HL-60 (cell line): ENCODE results near the gene C4orf17.

Source experiments
- DNase-seq, 2 experiments: peaks; one replicate each; pipeline ENCODE4 v3.0.0-alpha.2; 2010 to 2020; ENCODE audit warnings: low read depth in 1 of 2, low spot score in 1 of 2
- H3K27ac ChIP-seq: fragments of 250-450 bp; sonication (Bioruptor Pico); replicated peaks from 2 replicates; pipeline ENCODE4 v1.5.1; 2020; ENCODE audit warnings: mild to moderate bottlenecking, moderate library complexity
- H3K27me3 ChIP-seq: fragments of 250-450 bp; sonication (Bioruptor Pico); 2 replicates; pipeline ENCODE4 v1.5.1; 2021; ENCODE audit warnings: mild to moderate bottlenecking, moderate library complexity; ENCODE audit not compliant: insufficient read depth, poor library complexity, severe bottlenecking
- H3K4me3 ChIP-seq: replicated peaks from 2 replicates; pipeline ENCODE4 v1.5.1; 2011; ENCODE audit warnings: mild to moderate bottlenecking, control low read depth, low read length; ENCODE audit not compliant: insufficient read depth
- GABPA ChIP-seq: IDR thresholded peaks from 2 replicates; pipeline ENCODE4 v1.6.1; 2012; ENCODE audit warnings: low read depth
- POLR2AphosphoS5 ChIP-seq: IDR thresholded peaks from 2 replicates; pipeline ENCODE4 v1.6.1; 2012; ENCODE audit warnings: low read depth
- SPI1 ChIP-seq: IDR thresholded peaks from 2 replicates; pipeline ENCODE4 v1.6.1; 2012; ENCODE audit warnings: low read depth, mild to moderate bottlenecking, borderline replicate concordance
- TF ChIP-seq, protein P1 (sequence below): IDR thresholded peaks from one replicate; pipeline ENCODE4 v1.5.1; 2011; ENCODE audit warnings: low read length, control low read depth, inconsistent platforms; ENCODE audit not compliant: insufficient read depth
- TF ChIP-seq, protein P2 (sequence below): IDR thresholded peaks from 2 replicates; pipeline ENCODE4 v1.6.1; 2012; ENCODE audit warnings: low read depth; ENCODE audit not compliant: insufficient replicate concordance

The C4orf17 gene

DNA sequence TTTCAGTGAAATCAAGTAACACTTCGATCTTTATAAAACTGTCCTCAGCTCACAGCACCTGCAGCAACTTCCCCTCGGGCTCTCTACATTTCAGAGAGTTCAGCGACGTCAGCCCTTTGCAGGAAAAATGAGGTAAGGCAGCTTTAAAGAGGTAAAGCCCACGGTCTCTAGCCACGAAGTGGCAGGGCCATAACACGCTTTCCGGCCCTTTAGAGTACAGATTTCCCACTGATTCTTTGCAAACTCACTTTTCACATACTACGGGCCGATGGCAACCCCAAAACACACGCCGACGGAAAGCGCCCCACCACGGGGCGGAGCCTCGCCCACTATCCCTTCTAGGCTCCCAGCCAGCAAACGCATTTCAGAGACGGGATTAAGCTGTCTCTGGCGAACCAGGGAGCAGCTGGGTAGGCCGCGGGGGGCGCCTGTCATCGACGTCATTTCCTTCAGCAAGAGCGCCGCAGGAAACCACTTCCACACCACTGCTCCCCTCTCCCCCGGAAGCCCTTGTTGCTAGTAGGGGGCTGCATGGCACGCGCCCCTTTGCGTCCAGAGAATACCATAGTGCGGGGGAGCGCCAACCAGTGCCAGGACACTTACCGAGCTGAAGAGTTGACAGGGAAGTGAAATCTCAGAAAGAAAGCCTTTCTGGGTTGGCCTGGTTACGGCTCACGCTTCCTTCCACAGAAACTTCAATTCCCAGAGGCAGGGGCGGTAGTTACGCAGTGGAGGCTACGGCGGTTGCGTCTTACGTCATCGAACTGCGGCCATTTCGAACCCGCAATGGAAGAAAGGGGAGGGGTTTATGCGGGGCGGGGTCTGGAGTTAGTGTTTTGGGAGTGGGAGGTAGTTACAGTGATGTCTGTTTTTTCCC is 52.7 kb downstream of the C4orf17 start, which contains the start of gene TRMT10A:
TSS of gene TRMT10A (minus strand) at position 730 of the 877 bp plus-strand sequence. CDS start 4,701 bp downstream, outside the sequence.
- H3K4me3 ChIP-seq, result peak within 1 kb of the TSS; percentile 53
- TF ChIP-seq, protein P1, sequence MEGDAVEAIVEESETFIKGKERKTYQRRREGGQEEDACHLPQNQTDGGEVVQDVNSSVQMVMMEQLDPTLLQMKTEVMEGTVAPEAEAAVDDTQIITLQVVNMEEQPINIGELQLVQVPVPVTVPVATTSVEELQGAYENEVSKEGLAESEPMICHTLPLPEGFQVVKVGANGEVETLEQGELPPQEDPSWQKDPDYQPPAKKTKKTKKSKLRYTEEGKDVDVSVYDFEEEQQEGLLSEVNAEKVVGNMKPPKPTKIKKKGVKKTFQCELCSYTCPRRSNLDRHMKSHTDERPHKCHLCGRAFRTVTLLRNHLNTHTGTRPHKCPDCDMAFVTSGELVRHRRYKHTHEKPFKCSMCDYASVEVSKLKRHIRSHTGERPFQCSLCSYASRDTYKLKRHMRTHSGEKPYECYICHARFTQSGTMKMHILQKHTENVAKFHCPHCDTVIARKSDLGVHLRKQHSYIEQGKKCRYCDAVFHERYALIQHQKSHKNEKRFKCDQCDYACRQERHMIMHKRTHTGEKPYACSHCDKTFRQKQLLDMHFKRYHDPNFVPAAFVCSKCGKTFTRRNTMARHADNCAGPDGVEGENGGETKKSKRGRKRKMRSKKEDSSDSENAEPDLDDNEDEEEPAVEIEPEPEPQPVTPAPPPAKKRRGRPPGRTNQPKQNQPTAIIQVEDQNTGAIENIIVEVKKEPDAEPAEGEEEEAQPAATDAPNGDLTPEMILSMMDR, result no peak
- peak; percentile 47; the same call in 1 of the 2 replicates for TF ChIP-seq SPI1
- TF ChIP-seq, protein P2, sequence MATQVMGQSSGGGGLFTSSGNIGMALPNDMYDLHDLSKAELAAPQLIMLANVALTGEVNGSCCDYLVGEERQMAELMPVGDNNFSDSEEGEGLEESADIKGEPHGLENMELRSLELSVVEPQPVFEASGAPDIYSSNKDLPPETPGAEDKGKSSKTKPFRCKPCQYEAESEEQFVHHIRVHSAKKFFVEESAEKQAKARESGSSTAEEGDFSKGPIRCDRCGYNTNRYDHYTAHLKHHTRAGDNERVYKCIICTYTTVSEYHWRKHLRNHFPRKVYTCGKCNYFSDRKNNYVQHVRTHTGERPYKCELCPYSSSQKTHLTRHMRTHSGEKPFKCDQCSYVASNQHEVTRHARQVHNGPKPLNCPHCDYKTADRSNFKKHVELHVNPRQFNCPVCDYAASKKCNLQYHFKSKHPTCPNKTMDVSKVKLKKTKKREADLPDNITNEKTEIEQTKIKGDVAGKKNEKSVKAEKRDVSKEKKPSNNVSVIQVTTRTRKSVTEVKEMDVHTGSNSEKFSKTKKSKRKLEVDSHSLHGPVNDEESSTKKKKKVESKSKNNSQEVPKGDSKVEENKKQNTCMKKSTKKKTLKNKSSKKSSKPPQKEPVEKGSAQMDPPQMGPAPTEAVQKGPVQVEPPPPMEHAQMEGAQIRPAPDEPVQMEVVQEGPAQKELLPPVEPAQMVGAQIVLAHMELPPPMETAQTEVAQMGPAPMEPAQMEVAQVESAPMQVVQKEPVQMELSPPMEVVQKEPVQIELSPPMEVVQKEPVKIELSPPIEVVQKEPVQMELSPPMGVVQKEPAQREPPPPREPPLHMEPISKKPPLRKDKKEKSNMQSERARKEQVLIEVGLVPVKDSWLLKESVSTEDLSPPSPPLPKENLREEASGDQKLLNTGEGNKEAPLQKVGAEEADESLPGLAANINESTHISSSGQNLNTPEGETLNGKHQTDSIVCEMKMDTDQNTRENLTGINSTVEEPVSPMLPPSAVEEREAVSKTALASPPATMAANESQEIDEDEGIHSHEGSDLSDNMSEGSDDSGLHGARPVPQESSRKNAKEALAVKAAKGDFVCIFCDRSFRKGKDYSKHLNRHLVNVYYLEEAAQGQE, result peak; percentile 67
- peak; percentile 90 for TF ChIP-seq GABPA
- peak; percentile 91 for TF ChIP-seq POLR2AphosphoS5
- H3K27me3 ChIP-seq, result no peaks in the 10 kb centered on the region
- peak; percentile 83 to 97 for DNase-seq
- peak within 1 kb of the TSS; percentile 95 for H3K27ac ChIP-seq

DNA sequence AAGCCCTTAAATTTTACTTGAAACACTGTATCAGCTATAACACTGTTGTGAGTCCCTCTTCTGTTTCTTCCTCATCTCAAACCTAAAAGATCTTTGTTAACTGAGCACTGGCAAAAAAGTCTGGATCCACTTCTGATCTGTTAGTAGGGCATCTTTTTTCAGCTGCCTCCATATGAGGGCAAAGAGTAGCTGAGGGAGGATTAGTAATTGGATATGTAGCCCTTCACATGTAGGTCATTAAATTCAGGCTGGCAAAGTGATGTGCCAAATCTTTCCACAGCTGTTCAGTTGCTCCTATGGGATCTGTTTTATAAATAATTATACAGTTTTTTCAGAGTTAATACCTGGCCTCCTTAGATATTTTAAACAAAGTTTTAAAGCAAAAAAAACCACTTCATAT is 54.1 kb downstream of the C4orf17 start:
- Histone ChIP-seq H3K4me3 (no peak overlapping the region), H3K27me3 (no peaks in the 10 kb centered on the region), H3K27ac (no peak overlapping the region)
- DNase-seq, result no peak
- TF ChIP-seq GABPA, result no peak
- TF ChIP-seq SPI1, result no peak
- no peak for TF ChIP-seq POLR2AphosphoS5
- TF ChIP-seq, protein P1, result no peak
- TF ChIP-seq, protein P2, result no peak

DNA sequence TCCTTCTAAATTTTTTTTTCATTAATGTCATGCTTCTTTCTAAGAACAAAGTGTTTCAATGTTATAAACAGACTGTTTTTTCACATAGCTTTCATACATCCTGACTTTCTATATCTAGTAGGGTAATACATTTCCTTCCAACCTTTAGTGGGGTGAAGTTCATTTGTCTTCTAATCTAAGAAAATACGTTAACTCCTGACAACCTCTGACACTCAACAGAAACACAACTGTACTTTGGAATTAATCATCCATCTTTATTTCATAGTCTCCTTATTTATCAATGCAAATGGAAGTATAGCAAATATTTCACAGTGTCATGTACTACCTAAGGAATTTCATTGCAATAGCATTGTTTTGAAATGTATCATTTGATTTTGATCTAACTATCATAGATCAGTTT is 61.1 kb downstream of the C4orf17 start:
- no peak for DNase-seq
- TF ChIP-seq, protein P1, result no peak
- TF ChIP-seq SPI1 (no peak), POLR2AphosphoS5 (no peak), GABPA (no peak)
- TF ChIP-seq, protein P2, result no peak
- Histone ChIP-seq H3K27me3 (no peaks in the 10 kb centered on the region), H3K4me3 (no peak overlapping the region), H3K27ac (no peak overlapping the region)
